C4-2B (cell line): ENCODE measurements around the gene TEX44.

Experiments used
- CTCF ChIP-seq: fragments of 450-650 bp; conservative IDR thresholded peaks from 2 replicates; pipeline ENCODE4 v1.5.1; 2017; ENCODE audit warnings: mild to moderate bottlenecking
- ZFX ChIP-seq: fragments of 450-650 bp; IDR thresholded peaks from 2 replicates; pipeline ENCODE4 v1.6.1; 2017

- TF ChIP-seq CTCF (no peak), ZFX (no peak)
These were observed 5.0 kb downstream of the TEX44 start for GRCh38 chr2:231597627-231598026.
